ENCODE results near the gene CDK17. TPM values are rescaled to one million over a fixed set of nuclear protein-coding genes. Genes with fewer than 3 reads are reported as not detected.

CDK17 gene
- total and polyA plus RNA-seq, 2 donors, result 16.7 to 127 TPM

- Histone ChIP-seq H3K36me3 (ENCODE audit: insufficient read depth) (no peaks in the 10 kb centered on the region), H3K4me1 (ENCODE audit: insufficient read depth) (no peaks in the 10 kb centered on the region), H3K4me3 (ENCODE audit: low read depth, low read length) (no peak overlapping the region), H3K27ac (ENCODE audit: low read depth) (no peak overlapping the region)
- WGBS, result 58% methylated on average over 7 of the region's 7 CpGs
- no peak for DNase-seq (ENCODE audit: extremely low spot score)
These were observed 167.1 kb downstream of the CDK17 start for GRCh38 chr12:96233168-96233567.

GRCh38 chr12:96230646-96231045 lies 169.6 kb downstream of the CDK17 start:
- WGBS, result 94% methylated on average over 13 of the region's 13 CpGs
- Histone ChIP-seq H3K36me3 (ENCODE audit: insufficient read depth) (no peaks in the 10 kb centered on the region), H3K4me3 (ENCODE audit: low read depth, low read length) (no peak overlapping the region), H3K27ac (ENCODE audit: low read depth) (no peak overlapping the region), H3K4me1 (ENCODE audit: insufficient read depth) (no peaks in the 10 kb centered on the region)
- DNase-seq (ENCODE audit: extremely low spot score), result no peak

GRCh38 chr12:96228566-96229248 lies 171.5 kb downstream of the CDK17 start:
- no peaks in the 10 kb centered on the region for H3K4me1 ChIP-seq (ENCODE audit: insufficient read depth)
- no peaks in the 10 kb centered on the region for H3K36me3 ChIP-seq (ENCODE audit: insufficient read depth)
- no peak overlapping the region for H3K27ac ChIP-seq (ENCODE audit: low read depth)
- no peak overlapping the region for H3K4me3 ChIP-seq (ENCODE audit: low read depth, low read length)
- no peak for DNase-seq (ENCODE audit: extremely low spot score)
- WGBS, result 85% methylated on average over 12 of the region's 12 CpGs

Small RNAs within 50 kb of the gene (small RNA-seq; reads per million reads assigned to genes)
- gene RN7SKP11 (not detected), gene RNU4-24P (not detected)

Other genes with a start within 250 kb of the CDK17 start
- gene ELK3, start 206.1 kb downstream of the CDK17 start, total RNA-seq, result 42.9 TPM
- gene ELK3, start 206.1 kb downstream of the CDK17 start, polyA plus RNA-seq, result 26.3 TPM
- 6.8 TPM for gene CFAP54, start 89.1 kb upstream of the CDK17 start, total RNA-seq
- 0.41 TPM for gene CFAP54, start 89.1 kb upstream of the CDK17 start, polyA plus RNA-seq